K562 (cell line): ENCODE measurements around the gene DIMT1. TPM values are rescaled to one million over a fixed set of nuclear protein-coding genes. Genes with fewer than 3 reads are reported as not detected.

Experiments used
- ATF7 ChIP-seq: fragments of 450-650 bp; IDR thresholded peaks from 2 replicates; pipeline ENCODE4 v1.7.1; 2014; ENCODE audit warnings: mild to moderate bottlenecking, moderate library complexity
- CBX8 ChIP-seq: fragments of 200-600 bp; sonication (generic); IDR thresholded peaks from 2 replicates; pipeline ENCODE4 v1.6.1; 2012; ENCODE audit warnings: borderline replicate concordance, mixed run types, low read depth, mild to moderate bottlenecking, moderate library complexity, mixed read lengths, low read length, control low read depth, inconsistent platforms; ENCODE audit not compliant: poor library complexity, severe bottlenecking; ENCODE audit errors: extremely low read depth
- CREM ChIP-seq: IDR thresholded peaks from 2 replicates; pipeline ENCODE4 v1.6.1; 2014; ENCODE audit warnings: antibody characterized with exemption, low read depth
- DNMT1 ChIP-seq: fragments of 450-650 bp; IDR thresholded peaks from 2 replicates; pipeline ENCODE4 v1.6.1; 2016; ENCODE audit warnings: antibody characterized with exemption, mild to moderate bottlenecking
- FOSL1 ChIP-seq: fragments of 200-800 bp; sonication (Bioruptor generic); conservative IDR thresholded peaks from 2 replicates; pipeline ENCODE4 v1.6.1; 2016; ENCODE audit warnings: missing genetic modification characterization, missing compliant biosample characterization
- JUND ChIP-seq, 2 experiments: IDR thresholded peaks; 2 replicates in 1 of 2; 3 replicates in 1 of 2; pipeline ENCODE4 v1.6.1; 2011; ENCODE audit warnings: borderline replicate concordance in 2 of 2, low read depth in 2 of 2, low read length in 2 of 2, improper control_type of control experiment in 1 of 2, missing biosample characterization in 1 of 2, missing genetic modification characterization in 1 of 2, missing genetic modification reagents in 1 of 2
- KLF1 ChIP-seq: fragments of 450-650 bp; IDR thresholded peaks from 2 replicates; pipeline ENCODE4 v1.6.1; 2016; ENCODE audit warnings: missing genetic modification characterization, missing compliant biosample characterization
- MAFF ChIP-seq: IDR thresholded peaks from 2 replicates; pipeline ENCODE4 v1.6.1; 2012; ENCODE audit warnings: low read length, improper control_type of control experiment
- NELFE ChIP-seq: IDR thresholded peaks from 2 replicates; pipeline ENCODE4 v1.6.1; 2011; ENCODE audit warnings: mild to moderate bottlenecking; ENCODE audit not compliant: insufficient read depth, insufficient read length
- NFXL1 ChIP-seq: fragments of 450-650 bp; formaldehyde crosslinking; IDR thresholded peaks from 2 replicates; pipeline ENCODE4 v1.4.0; 2021; ENCODE audit warnings: mild to moderate bottlenecking
- RFX7 ChIP-seq: fragments of 250-450 bp; sonication (Bioruptor Pico); IDR thresholded peaks from 2 replicates; pipeline ENCODE4 v1.5.1; 2021; ENCODE audit warnings: mild to moderate bottlenecking
- SMAD4 ChIP-seq: fragments of 250-450 bp; sonication (Bioruptor Pico); conservative IDR thresholded peaks from 2 replicates; pipeline ENCODE4 v1.8.0; 2021; ENCODE audit warnings: inconsistent platforms, mild to moderate bottlenecking, moderate library complexity
- THRAP3 ChIP-seq: fragments of 450-650 bp; IDR thresholded peaks from 2 replicates; pipeline ENCODE4 v1.6.1; 2016; ENCODE audit warnings: mild to moderate bottlenecking, inconsistent platforms, borderline replicate concordance
- ZKSCAN1 ChIP-seq: fragments of 150-350 bp; IDR thresholded peaks from 2 replicates; pipeline ENCODE4 v1.6.1; 2016; ENCODE audit warnings: low read depth, low read length
- ZNF507 ChIP-seq: conservative IDR thresholded peaks from 2 replicates; pipeline ENCODE4 v1.6.1; 2017; ENCODE audit warnings: missing genetic modification characterization, missing compliant biosample characterization
- ZNF583 ChIP-seq: fragments of 250-450 bp; sonication (Bioruptor Pico); IDR thresholded peaks from 2 replicates; pipeline ENCODE4 v1.4.0; 2020
- ZSCAN29 ChIP-seq: fragments of 450-650 bp; IDR thresholded peaks from 2 replicates; pipeline ENCODE4 v1.6.1; 2017
- polyA plus RNA-seq, 8 experiments: library from polyadenylated mRNA; depleted of rRNA in 4 of 8; stranded (reverse) in 5 of 8; unstranded in 3 of 8; fragments of >200 nt; fragmentation: Nextera tagmentation in 2 of 8; fragmentation: Illumina TruSeq in 1 of 8; extraction: Ambion mirVana in 2 of 8; extraction: Trizol in 1 of 8; gene quantifications; 2 replicates each; pipeline versions ENCODE4 v1.2.1 to v1.2.3, GENCODE V29; 2011 to 2014; ENCODE audit warnings: inconsistent platforms in 1 of 8, missing spikeins in 1 of 8
- total RNA-seq, 7 experiments: library from RNA; depleted of rRNA in 6 of 7; stranded (reverse); fragments of >200 nt in 6 of 7; fragmentation: Illumina TruSeq in 2 of 7; extraction: Trizol in 2 of 7; gene quantifications; 2 replicates each; pipeline versions ENCODE4 v1.2.1 to v1.2.3, GENCODE V29; 2011 to 2021; ENCODE audit warnings: low replicate concordance in 1 of 7
- TF ChIP-seq, protein P1 (sequence below): fragments of 250-450 bp; sonication (Bioruptor Pico); IDR thresholded peaks from 2 replicates; pipeline ENCODE4 v1.8.0; 2022; ENCODE audit warnings: moderate library complexity, mild to moderate bottlenecking, inconsistent platforms
- TF ChIP-seq, protein P2 (sequence below): sonication (generic); formaldehyde crosslinking; IDR thresholded peaks from 2 replicates; pipeline ENCODE4 v1.8.0; 2022; ENCODE audit warnings: mild to moderate bottlenecking, missing genetic modification reagents
- TF ChIP-seq, protein P3 (sequence below): fragments of 450-650 bp; formaldehyde crosslinking; IDR thresholded peaks from 2 replicates; pipeline ENCODE4 v1.4.0; 2020; ENCODE audit warnings: mild to moderate bottlenecking, moderate library complexity
- TF ChIP-seq, protein P4 (sequence below): fragments of 250-450 bp; sonication (Bioruptor Pico); IDR thresholded peaks from 2 replicates; pipeline ENCODE4 v1.5.0; 2020; ENCODE audit warnings: mild to moderate bottlenecking, borderline replicate concordance
- TF ChIP-seq, protein P5 (sequence below): fragments of 250-450 bp; sonication (Bioruptor Pico); IDR thresholded peaks from 2 replicates; pipeline ENCODE4 v1.5.1; 2021; ENCODE audit warnings: mild to moderate bottlenecking

The DIMT1 gene
- total and polyA plus RNA-seq, 9 of the 15 experiments (the other 6 are each of a cell fraction or from before 2014, with no cell fraction given) = 28.9 to 85.3 (median 54.1) TPM

DNA sequence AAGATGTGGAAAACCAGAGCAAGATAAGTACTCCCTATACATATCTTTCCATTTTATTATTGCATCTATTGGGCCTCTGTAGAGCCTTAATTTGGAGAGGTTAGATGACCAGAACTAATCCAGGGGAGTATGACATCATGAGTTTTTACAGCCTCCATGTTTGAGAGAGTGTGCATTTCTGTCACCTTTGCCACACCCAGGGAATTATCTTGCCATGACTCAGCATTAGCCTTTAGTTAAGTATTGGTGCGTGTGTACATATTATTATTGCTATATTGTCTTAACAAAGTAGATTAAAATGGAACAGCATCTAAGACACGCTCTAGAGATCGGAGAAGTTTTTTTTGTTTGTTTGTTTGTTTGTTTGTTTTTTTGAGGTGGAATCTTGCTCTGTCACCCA, 27.6 kb downstream of the DIMT1 start (continued):
- TF ChIP-seq, protein P1, sequence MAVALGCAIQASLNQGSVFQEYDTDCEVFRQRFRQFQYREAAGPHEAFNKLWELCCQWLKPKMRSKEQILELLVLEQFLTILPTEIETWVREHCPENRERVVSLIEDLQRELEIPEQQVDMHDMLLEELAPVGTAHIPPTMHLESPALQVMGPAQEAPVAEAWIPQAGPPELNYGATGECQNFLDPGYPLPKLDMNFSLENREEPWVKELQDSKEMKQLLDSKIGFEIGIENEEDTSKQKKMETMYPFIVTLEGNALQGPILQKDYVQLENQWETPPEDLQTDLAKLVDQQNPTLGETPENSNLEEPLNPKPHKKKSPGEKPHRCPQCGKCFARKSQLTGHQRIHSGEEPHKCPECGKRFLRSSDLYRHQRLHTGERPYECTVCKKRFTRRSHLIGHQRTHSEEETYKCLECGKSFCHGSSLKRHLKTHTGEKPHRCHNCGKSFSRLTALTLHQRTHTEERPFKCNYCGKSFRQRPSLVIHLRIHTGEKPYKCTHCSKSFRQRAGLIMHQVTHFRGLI = no peak
- TF ChIP-seq KLF1 (no peak), NELFE (no peak), ZNF507 (tag) (no peak), ZNF583 (no peak), ATF7 (peak; percentile 83), SMAD4 (no peak), ZSCAN29 (no peak), FOSL1 (tag) (peak; percentile 46), THRAP3 (0 out of 2 replicates have a peak, but pooled peaks have one; percentile 40), NFXL1 (CRISPR knock-in tag) (no peak), JUND (IDR thresholded peaks at IDR 0.05; ENCODE audit: borderline replicate concordance, low read depth, low read length) (peak; percentile 79; the same call in 1 of the 2 replicates), JUND (tag; IDR thresholded peaks at IDR 0.05; ENCODE audit: borderline replicate concordance, low read depth, low read length) (peak; percentile 83; the same call in 2 of the 3 replicates), DNMT1 (no peak), MAFF (peak; percentile 95), RFX7 (CRISPR knock-in tag) (no peak), ZKSCAN1 (no peak), CBX8 (no peak), CREM (peak; percentile 21; the same call in 1 of the 2 replicates)
- TF ChIP-seq, protein P2, sequence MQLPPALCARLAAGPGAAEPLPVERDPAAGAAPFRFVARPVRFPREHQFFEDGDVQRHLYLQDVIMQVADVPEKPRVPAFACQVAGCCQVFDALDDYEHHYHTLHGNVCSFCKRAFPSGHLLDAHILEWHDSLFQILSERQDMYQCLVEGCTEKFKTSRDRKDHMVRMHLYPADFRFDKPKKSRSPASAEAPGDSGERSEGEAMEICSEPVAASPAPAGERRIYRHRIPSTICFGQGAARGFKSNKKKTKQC (CRISPR knock-in tag) = no peak
- TF ChIP-seq, protein P3, sequence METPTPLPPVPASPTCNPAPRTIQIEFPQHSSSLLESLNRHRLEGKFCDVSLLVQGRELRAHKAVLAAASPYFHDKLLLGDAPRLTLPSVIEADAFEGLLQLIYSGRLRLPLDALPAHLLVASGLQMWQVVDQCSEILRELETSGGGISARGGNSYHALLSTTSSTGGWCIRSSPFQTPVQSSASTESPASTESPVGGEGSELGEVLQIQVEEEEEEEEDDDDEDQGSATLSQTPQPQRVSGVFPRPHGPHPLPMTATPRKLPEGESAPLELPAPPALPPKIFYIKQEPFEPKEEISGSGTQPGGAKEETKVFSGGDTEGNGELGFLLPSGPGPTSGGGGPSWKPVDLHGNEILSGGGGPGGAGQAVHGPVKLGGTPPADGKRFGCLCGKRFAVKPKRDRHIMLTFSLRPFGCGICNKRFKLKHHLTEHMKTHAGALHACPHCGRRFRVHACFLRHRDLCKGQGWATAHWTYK (CRISPR knock-in tag) = no peak
- TF ChIP-seq, protein P4, sequence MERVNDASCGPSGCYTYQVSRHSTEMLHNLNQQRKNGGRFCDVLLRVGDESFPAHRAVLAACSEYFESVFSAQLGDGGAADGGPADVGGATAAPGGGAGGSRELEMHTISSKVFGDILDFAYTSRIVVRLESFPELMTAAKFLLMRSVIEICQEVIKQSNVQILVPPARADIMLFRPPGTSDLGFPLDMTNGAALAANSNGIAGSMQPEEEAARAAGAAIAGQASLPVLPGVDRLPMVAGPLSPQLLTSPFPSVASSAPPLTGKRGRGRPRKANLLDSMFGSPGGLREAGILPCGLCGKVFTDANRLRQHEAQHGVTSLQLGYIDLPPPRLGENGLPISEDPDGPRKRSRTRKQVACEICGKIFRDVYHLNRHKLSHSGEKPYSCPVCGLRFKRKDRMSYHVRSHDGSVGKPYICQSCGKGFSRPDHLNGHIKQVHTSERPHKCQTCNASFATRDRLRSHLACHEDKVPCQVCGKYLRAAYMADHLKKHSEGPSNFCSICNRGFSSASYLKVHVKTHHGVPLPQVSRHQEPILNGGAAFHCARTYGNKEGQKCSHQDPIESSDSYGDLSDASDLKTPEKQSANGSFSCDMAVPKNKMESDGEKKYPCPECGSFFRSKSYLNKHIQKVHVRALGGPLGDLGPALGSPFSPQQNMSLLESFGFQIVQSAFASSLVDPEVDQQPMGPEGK (CRISPR knock-in tag) = no peak
- TF ChIP-seq, protein P5, sequence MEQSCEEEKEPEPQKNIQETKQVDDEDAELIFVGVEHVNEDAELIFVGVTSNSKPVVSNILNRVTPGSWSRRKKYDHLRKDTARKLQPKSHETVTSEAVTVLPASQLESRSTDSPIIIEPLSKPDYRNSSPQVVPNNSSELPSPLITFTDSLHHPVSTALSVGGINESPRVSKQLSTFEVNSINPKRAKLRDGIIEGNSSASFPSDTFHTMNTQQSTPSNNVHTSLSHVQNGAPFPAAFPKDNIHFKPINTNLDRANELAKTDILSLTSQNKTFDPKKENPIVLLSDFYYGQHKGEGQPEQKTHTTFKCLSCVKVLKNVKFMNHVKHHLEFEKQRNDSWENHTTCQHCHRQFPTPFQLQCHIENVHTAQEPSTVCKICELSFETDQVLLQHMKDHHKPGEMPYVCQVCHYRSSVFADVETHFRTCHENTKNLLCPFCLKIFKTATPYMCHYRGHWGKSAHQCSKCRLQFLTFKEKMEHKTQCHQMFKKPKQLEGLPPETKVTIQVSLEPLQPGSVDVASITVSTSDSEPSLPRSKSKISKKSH (CRISPR knock-in tag) = no peak
